ENCODE results near the gene ECSCR. TPM values are rescaled to one million over a fixed set of nuclear protein-coding genes. Genes with fewer than 3 reads are reported as not detected.
"Not testable (repeated sequence)": the region's sequence is repeated elsewhere in the genome, so short reads cannot be mapped to it uniquely, and the experiment has no call there.

Gene ECSCR
- not detected for total RNA-seq

- no peaks in the 10 kb centered on the region for H3K36me3 Mint-ChIP-seq
- H3K27me3 Mint-ChIP-seq = peaks cover 20% of the 10 kb centered on the region
- no peak within 1 kb of the TSS for H3K27ac Mint-ChIP-seq
- DNase-seq = no peak
- H3K4me3 Mint-ChIP-seq = no peak within 1 kb of the TSS
- H3K9me3 Mint-ChIP-seq = no peaks in the 10 kb centered on the region
- H3K4me1 Mint-ChIP-seq = peaks cover 20% of the 10 kb centered on the region
- POLR2A ChIA-PET = no interaction called here
- no peak for ATAC-seq (ENCODE audit: low read depth)
These were observed at the start of gene ECSCR for GRCh38 chr5:139462586-139463276. TSS of gene ECSCR (minus strand) at chr5:139462743. CDS start at chr5:139462670, 73 bp downstream.

GRCh38 chr5:139504722-139505121, 42.2 kb upstream of the ECSCR start:
- POLR2A ChIA-PET; H3K4me3 Mint-ChIP-seq; DNase-seq; ATAC-seq (ENCODE audit: low read depth); H3K27ac Mint-ChIP-seq; H3K36me3 Mint-ChIP-seq; H3K9me3 Mint-ChIP-seq; H3K4me1 Mint-ChIP-seq: not testable (repeated sequence)
- peaks cover 15% of the 10 kb centered on the region for H3K27me3 Mint-ChIP-seq

GRCh38 chr5:139503879-139504278, 41.3 kb upstream of the ECSCR start:
- POLR2A ChIA-PET; H3K36me3 Mint-ChIP-seq; H3K4me3 Mint-ChIP-seq; DNase-seq; ATAC-seq (ENCODE audit: low read depth); H3K4me1 Mint-ChIP-seq; H3K27ac Mint-ChIP-seq; H3K9me3 Mint-ChIP-seq: not testable (repeated sequence)
- peaks cover 18% of the 10 kb centered on the region for H3K27me3 Mint-ChIP-seq

GRCh38 chr5:139503036-139503817, 40.7 kb upstream of the ECSCR start:
- H3K4me3 Mint-ChIP-seq; H3K9me3 Mint-ChIP-seq; POLR2A ChIA-PET; DNase-seq; ATAC-seq (ENCODE audit: low read depth); H3K27ac Mint-ChIP-seq; H3K4me1 Mint-ChIP-seq; H3K36me3 Mint-ChIP-seq: not testable (repeated sequence)
- peaks cover 18% of the 10 kb centered on the region for H3K27me3 Mint-ChIP-seq

- Mint-ChIP-seq H3K4me3 (no peak overlapping the region), H3K36me3 (no peaks in the 10 kb centered on the region), H3K27ac (no peak overlapping the region), H3K27me3 (peaks cover 21% of the 10 kb centered on the region), H3K9me3 (peaks cover 2% of the 10 kb centered on the region), H3K4me1 (no peaks in the 10 kb centered on the region)
- DNase-seq (no peak), ATAC-seq (ENCODE audit: low read depth) (no peak)
- POLR2A ChIA-PET = interaction anchor here (0.7 kb wide), 1 partner anchor 62 kb away, joined by 3 read pairs; the partner anchor contains the start of gene DNAJC18
These were observed 38.8 kb upstream of the ECSCR start for GRCh38 chr5:139501381-139501780.

GRCh38 chr5:139495638-139496435, 33.3 kb upstream of the ECSCR start:
- Mint-ChIP-seq H3K36me3 (no peaks in the 10 kb centered on the region), H3K4me1 (peaks cover 15% of the 10 kb centered on the region), H3K27me3 (peaks cover 12% of the 10 kb centered on the region), H3K9me3 (no peaks in the 10 kb centered on the region), H3K27ac (no peak overlapping the region), H3K4me3 (no peak overlapping the region)
- ATAC-seq (ENCODE audit: low read depth) = no peak
- no peak for DNase-seq
- POLR2A ChIA-PET = interaction anchor here (1.0 to 2.2 kb wide), 2 partner anchors 14 to 54 kb away, joined by 3 to 10 read pairs; partner anchors contain the start of gene STING1

- Mint-ChIP-seq H3K4me3 (no peak overlapping the region), H3K9me3 (no peaks in the 10 kb centered on the region), H3K4me1 (peaks cover 15% of the 10 kb centered on the region), H3K36me3 (no peaks in the 10 kb centered on the region), H3K27ac (no peak overlapping the region), H3K27me3 (peaks cover 14% of the 10 kb centered on the region)
- ATAC-seq (ENCODE audit: low read depth) (no peak), DNase-seq (no peak)
- POLR2A ChIA-PET = interaction anchor here (0.6 kb wide), 1 partner anchor 31 kb away, joined by 6 read pairs; no protein-coding TSS in a partner anchor
These were observed 32.3 kb upstream of the ECSCR start for GRCh38 chr5:139494832-139495231.

- H3K4me1 Mint-ChIP-seq = peaks cover 15% of the 10 kb centered on the region
- DNase-seq (no peak), ATAC-seq (ENCODE audit: low read depth) (no peak)
- peaks cover 12% of the 10 kb centered on the region for H3K27me3 Mint-ChIP-seq
- H3K36me3 Mint-ChIP-seq = no peaks in the 10 kb centered on the region
- no peak overlapping the region for H3K27ac Mint-ChIP-seq
- H3K9me3 Mint-ChIP-seq = no peaks in the 10 kb centered on the region
- no peak overlapping the region for H3K4me3 Mint-ChIP-seq
- POLR2A ChIA-PET = interaction anchor here (0.6 kb wide), 1 partner anchor 30 kb away, joined by 6 read pairs; no protein-coding TSS in a partner anchor
These were observed 31.7 kb upstream of the ECSCR start for GRCh38 chr5:139494256-139494655.

- DNase-seq (no peak), ATAC-seq (ENCODE audit: low read depth) (peak; percentile 61)
- POLR2A ChIA-PET = no interaction called here
- Mint-ChIP-seq H3K9me3 (no peaks in the 10 kb centered on the region), H3K4me3 (peak overlapping the region; percentile 37), H3K27ac (no peak overlapping the region), H3K27me3 (peaks cover 6% of the 10 kb centered on the region), H3K36me3 (no peaks in the 10 kb centered on the region), H3K4me1 (peaks cover 22% of the 10 kb centered on the region)
These were observed 30.2 kb upstream of the ECSCR start for GRCh38 chr5:139492700-139493192.

- ATAC-seq (ENCODE audit: low read depth) = peak; percentile 34
- Mint-ChIP-seq H3K4me3 (no peak overlapping the region), H3K27me3 (peaks cover 2% of the 10 kb centered on the region)
These were observed 25.7 kb upstream of the ECSCR start for GRCh38 chr5:139488260-139488659.

GRCh38 chr5:139486201-139486600, 23.7 kb upstream of the ECSCR start:
- H3K4me1 Mint-ChIP-seq = peaks cover 18% of the 10 kb centered on the region
- H3K4me3 Mint-ChIP-seq = no peak overlapping the region
- DNase-seq (no peak), ATAC-seq (ENCODE audit: low read depth) (no peak)
- peaks cover 2% of the 10 kb centered on the region for H3K27me3 Mint-ChIP-seq
- H3K36me3 Mint-ChIP-seq = no peaks in the 10 kb centered on the region
- H3K27ac Mint-ChIP-seq = no peak overlapping the region
- POLR2A ChIA-PET = no interaction called here
- no peaks in the 10 kb centered on the region for H3K9me3 Mint-ChIP-seq

More at GRCh38 chr5:139488260-139488659, 25.7 kb upstream of the ECSCR start:
- Mint-ChIP-seq H3K36me3 (no peaks in the 10 kb centered on the region), H3K9me3 (no peaks in the 10 kb centered on the region), H3K4me1 (peaks cover 17% of the 10 kb centered on the region), H3K27ac (peak overlapping the region; percentile 74)
- POLR2A ChIA-PET = interaction anchor here (0.5 to 1.0 kb wide), 2 partner anchors 72 to 1174 kb away, joined by 3 read pairs; no protein-coding TSS in a partner anchor
- no peak for DNase-seq

GRCh38 chr5:139482890-139483208, 20.3 kb upstream of the ECSCR start:
- Mint-ChIP-seq H3K36me3 (peaks cover 16% of the 10 kb centered on the region), H3K27ac (peak overlapping the region; percentile 97), H3K4me3 (peak overlapping the region; percentile 94), H3K4me1 (peaks cover 19% of the 10 kb centered on the region)
- DNase-seq = peak; percentile 56
- not testable (repeated sequence) for ATAC-seq (ENCODE audit: low read depth); H3K9me3 Mint-ChIP-seq; H3K27me3 Mint-ChIP-seq
- POLR2A ChIA-PET = interaction anchor here (0.6 to 2.3 kb wide), 18 partner anchors 10 to 729 kb away, joined by 3 to 26 read pairs (median 6); partner anchors contain the start of genes CXXC5, DNAJC18, SMIM33 and UBE2D2

Measured in activated naive CD8-positive, alpha-beta T cell treated with anti-CD3 and anti-CD28 coated beads, Interleukin-2, amount 10 ng/mL, durations not matched to agents 7 days and 5 days (primary cell).